Mesenteric fat pad (tissue), 1 donor: Measurements from ENCODE around the gene HUS1B. TPM values are rescaled to one million over a fixed set of nuclear protein-coding genes. Genes with fewer than 3 reads are reported as not detected.
"Not testable (repeated sequence)": the region's sequence is repeated elsewhere in the genome, so short reads cannot be mapped to it uniquely, and the experiment has no call there.

Experiments used
- DNase-seq: peaks from one replicate; pipeline ENCODE4 v3.0.0-alpha.2; 2020; ENCODE audit warnings: low spot score
- total RNA-seq: library from RNA; stranded (reverse); fragmentation: NEBNext Ultra II Directional; extraction: Animal tissue kit (Norgen Biotek cat#: 25700); gene quantifications from one replicate; pipeline ENCODE4 v1.2.1, GENCODE V29; 2021
- donor health status: DM: yes; HTN: yes; CAD: no.

The HUS1B gene
- total RNA-seq, 1 donor from 2014 or later = 0.77 TPM

GRCh38 chr6:679282-679681, 22.4 kb upstream of the HUS1B start:
- no peak for DNase-seq

- no peak for DNase-seq
Measured at GRCh38 chr6:678520-678919, 21.6 kb upstream of the HUS1B start.

- no peak for DNase-seq
Measured at GRCh38 chr6:677919-678318, 21.0 kb upstream of the HUS1B start.

DNA sequence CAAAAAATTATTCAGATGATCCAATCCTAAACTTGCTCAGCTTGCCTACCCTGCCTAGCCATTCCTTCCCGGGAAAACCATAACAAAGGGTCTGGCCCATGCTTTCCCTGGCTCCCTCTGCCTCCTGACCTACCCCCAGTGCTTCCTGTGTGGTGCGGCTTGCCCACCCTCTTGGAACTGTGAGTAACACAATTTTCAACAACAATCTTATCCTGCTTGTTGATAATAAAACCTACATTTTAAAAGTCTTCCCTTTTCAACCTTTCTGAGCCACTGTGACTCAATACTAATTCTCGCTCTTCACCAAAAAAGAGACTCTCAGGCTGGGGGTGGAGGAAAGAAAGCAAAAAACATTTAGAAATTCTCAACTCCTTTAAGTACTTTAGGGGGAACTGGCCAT, 18.1 kb upstream of the HUS1B start:
- DNase-seq = no peak

DNA sequence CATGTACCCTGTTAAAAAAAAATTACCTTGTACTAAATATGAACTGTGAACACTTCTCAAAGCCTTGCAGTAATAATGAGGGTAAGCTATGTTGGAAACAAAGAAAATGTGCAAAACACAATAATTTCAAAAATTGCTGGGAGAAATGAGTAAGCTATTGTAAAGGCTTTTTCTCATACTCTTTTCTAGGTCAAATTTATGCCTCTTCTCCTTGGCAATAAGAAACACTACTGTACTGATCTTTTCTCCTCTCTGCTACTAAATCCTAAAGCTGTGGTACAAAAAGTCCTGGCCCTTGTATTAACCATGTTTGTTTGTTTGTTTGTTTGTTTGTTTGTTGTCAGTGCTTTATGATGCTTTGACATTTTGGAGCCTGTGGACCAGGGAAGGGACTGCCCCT, 17.5 kb upstream of the HUS1B start:
- DNase-seq = no peak

GRCh38 chr6:667253-667927, 10.5 kb upstream of the HUS1B start:
- no peak for DNase-seq

GRCh38 chr6:665403-666267, 8.7 kb upstream of the HUS1B start:
- no peak for DNase-seq

- DNase-seq = not testable (repeated sequence)
Measured at GRCh38 chr6:663788-664187, 6.9 kb upstream of the HUS1B start.

DNA sequence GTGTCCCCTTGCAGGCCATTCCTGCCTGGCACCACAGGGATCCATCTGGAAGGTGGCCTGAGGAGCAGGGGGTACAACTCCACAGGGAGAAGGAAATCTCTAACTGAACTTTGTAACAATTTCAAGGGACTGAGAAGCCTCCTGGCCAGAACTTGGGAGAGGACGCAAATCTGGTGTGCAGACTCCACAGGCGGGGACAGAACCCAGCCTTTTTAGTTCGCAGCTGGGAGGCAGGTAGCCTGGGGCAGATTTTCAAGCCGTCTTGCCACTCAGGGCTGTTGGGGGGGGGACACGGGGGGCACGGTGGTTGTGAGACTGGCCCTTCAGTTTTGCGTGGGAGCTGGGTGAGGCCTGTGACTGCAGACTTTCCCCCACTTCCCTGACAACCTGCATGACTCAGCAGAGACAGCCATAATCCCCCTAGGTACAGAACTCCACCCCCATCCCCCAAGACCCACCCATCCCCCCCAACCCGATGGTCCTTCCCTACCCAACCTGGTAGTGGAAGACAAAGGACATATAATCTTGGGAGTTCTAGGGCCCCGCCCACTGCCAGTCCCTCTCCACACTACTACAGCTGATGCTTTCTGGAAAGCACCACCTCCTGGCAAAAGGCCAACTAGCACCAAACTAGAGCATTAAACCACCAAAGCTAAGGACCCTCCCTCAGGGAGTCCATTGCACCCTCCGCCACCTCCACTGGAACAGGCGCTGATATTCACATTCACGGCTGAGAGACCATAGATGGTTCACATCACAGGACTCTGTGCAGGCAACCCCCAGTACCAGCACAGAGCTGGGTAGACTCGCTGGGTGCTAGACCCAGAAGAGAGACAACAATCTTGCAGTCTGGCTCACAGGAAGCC, 3.0 kb upstream of the HUS1B start:
- DNase-seq = no peak

- no peak for DNase-seq
Measured at GRCh38 chr6:658244-658643, 1.3 kb upstream of the HUS1B start.

- no peak for DNase-seq
Measured at GRCh38 chr6:657743-658142, 843 bp upstream of the HUS1B start.

- no peak for DNase-seq
Measured at GRCh38 chr6:654136-654535, 2.8 kb downstream of the HUS1B start.

DNA sequence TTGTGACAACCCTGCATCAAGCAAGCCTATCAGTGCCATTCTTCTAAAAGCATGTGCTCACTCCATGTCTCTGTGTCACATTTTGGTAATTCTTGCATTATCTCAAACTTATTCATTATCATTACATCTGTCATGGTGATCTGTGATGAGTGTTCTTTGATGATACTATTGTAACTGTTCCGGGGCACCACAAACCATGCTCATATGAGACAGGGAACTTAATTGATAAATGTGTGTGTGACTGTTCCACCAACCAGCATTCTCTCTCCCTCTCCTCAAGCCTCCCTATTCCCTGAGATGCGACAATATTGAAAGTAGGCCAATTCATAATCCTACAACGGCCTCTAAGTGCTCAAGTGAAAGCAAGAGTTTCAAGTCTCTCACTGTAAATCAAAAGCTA, 4.0 kb downstream of the HUS1B start:
- no peak for DNase-seq

DNA sequence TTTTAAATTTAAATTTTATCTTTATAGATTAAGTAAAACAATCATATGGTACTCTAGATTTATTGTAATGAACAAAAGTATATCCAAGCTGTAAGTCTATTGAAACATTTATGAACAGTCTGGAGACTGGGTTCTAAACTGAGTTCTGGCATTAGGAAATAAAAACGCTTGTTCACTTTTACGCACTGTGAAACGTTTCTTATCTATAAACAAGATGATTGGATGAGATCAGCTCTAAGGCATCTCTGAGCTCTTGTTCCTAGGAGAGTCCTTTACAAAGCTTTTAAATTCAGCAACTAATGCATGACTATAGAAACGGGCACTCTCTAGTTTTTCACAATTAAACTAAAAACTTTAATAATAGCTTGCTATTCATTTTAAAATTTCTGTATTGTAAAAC, 6.8 kb downstream of the HUS1B start:
- DNase-seq = no peak

- no peak for DNase-seq
Measured at GRCh38 chr6:642805-643204, 14.1 kb downstream of the HUS1B start.

GRCh38 chr6:641225-641985, 15.5 kb downstream of the HUS1B start:
- DNase-seq = no peak

GRCh38 chr6:636488-636887, 20.4 kb downstream of the HUS1B start:
- DNase-seq = no peak

DNA sequence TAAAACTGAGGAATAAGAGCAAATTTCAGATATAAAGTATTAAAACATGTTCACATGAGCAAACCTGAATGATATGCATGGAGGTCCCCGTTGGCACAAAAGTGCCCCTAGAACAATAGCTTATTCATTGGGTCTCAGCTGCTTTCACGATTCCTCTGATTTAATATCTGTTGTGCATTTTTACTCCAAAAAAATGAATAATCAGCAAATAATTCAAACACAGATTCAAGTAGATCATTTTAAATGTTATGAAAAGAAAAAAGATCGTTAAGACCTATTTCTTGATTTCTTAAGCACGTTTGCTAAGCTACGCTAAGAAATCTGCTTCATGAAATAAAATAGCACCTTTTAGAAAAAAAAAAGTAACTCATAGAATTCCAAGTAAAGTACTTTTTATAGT, 21.7 kb downstream of the HUS1B start:
- no peak for DNase-seq

GRCh38 chr6:633611-634010, 23.3 kb downstream of the HUS1B start:
- DNase-seq = no peak

DNA sequence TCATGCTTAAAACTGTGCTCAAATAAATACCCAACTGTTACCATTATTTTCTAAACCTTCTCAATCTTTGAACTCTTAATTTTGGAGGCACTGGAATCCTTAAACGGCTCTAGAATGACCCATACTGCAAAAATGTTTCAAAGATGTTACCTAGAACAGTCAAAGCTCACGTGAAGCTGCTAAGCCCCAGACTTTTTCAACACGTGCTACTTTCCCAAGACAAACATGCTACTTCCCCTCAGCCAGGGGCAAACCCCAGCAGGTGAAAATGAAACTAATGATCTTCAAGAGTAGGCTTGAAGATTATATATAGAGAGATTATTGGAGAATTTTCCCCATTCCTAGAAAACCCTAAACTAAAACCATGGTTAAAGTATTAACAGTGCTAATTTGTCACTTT, 28.1 kb downstream of the HUS1B start:
- no peak for DNase-seq

DNA sequence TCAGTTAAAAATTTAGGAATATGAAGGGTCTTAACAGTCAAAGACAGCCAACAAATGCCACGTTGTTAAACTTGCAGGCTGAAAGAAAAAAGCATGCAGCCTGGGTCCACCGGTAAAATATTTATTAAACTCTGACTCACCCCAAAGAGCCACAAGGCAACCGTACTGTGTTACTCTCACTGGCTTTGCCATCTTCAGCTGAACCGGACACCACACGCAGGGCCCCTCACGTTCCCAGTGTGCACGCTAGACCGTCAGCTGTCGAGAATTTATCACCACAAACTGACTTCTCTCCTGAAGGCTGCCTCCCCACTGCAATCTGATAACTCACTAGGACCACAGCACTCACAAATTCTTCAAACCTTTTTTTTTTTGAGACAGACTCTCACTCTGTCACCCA, 30.7 kb downstream of the HUS1B start:
- DNase-seq = no peak
